PFSK-1 (cell line): Measurements from ENCODE around the gene HAUS5.

ENCODE experiments used
- REST ChIP-seq, 2 experiments: IDR thresholded peaks; 2 replicates each; pipeline versions ENCODE4 v1.6.1 to v1.8.0; 2011 to 2012; ENCODE audit warnings: low read depth in 2 of 2, low read length in 2 of 2, control low read depth in 1 of 2, inconsistent platforms in 1 of 2, mild to moderate bottlenecking in 1 of 2, moderate library complexity in 1 of 2; ENCODE audit not compliant: insufficient read depth in 1 of 2
- SIN3A ChIP-seq: IDR thresholded peaks from 2 replicates; pipeline ENCODE4 v1.6.1; 2012; ENCODE audit warnings: mild to moderate bottlenecking, low read length, moderate library complexity, borderline replicate concordance; ENCODE audit not compliant: insufficient read depth
- TAF1 ChIP-seq: IDR thresholded peaks from 2 replicates; pipeline ENCODE4 v1.6.1; 2012; ENCODE audit warnings: low read length, control low read depth, borderline replicate concordance; ENCODE audit not compliant: insufficient read depth

- TF ChIP-seq REST (IDR thresholded peaks at IDR 0.05; ENCODE audit: insufficient read depth in 1 of 2, low read depth in 2 of 2, low read length in 2 of 2) (no peak; a peak in 1 of 4 replicates), SIN3A (peak; percentile 58; the same call in 1 of the 2 replicates), TAF1 (peak; percentile 54; the same call in 1 of the 2 replicates)
These were observed 16.2 kb downstream of the HAUS5 start, which contains the start of gene RBM42 for GRCh38 chr19:35628565-35629331.
